ENCODE data around the gene ZNF133.

Gene ZNF133

GRCh38 chr20:18255526-18255925 is 32.8 kb upstream of the ZNF133 start:
- TF ChIP-seq CTCF (IDR thresholded peaks at IDR 0.05; ENCODE audit: extremely low read depth, insufficient read depth, missing control alignments), result no peak
- DNase-seq (ENCODE audit: low spot score), result no peak
- in situ Hi-C loops (cut with MboI; ENCODE audit: low pct_unique_long_range_greater_than_20kb, low sequenced_read_pairs, unreplicated experiment), result no loop called here

GRCh38 chr20:18256440-18257090 is 31.8 kb upstream of the ZNF133 start:
- no peak for TF ChIP-seq CTCF (IDR thresholded peaks at IDR 0.05; ENCODE audit: extremely low read depth, insufficient read depth, missing control alignments)
- in situ Hi-C loops (cut with MboI; ENCODE audit: low pct_unique_long_range_greater_than_20kb, low sequenced_read_pairs, unreplicated experiment), result no loop called here
- DNase-seq (ENCODE audit: low spot score), result no peak

- no peak for DNase-seq (ENCODE audit: low spot score)
These were observed 30.0 kb upstream of the ZNF133 start for GRCh38 chr20:18258126-18258860.

DNA sequence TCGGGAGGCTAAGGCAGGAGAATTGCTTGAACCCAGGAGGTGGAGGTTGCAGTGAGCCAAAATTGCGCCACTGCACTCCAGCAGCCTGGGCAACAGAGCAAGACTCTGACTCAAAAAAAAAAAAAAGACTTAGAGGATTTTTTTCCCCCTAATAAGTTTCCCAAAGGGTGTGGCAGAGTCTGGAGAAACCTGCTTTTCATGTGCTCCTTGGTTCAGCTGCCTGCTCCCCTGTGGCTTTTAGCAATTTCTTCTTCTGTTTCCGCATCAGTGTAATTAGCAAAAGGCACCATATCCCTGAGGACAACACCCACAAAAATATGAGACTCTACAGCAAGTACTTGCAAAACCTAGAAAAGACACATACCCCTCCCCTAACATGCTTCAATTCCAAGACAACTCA is 28.6 kb upstream of the ZNF133 start:
- no peak for TF ChIP-seq CTCF (IDR thresholded peaks at IDR 0.05; ENCODE audit: extremely low read depth, insufficient read depth, missing control alignments)
- DNase-seq (ENCODE audit: low spot score), result no peak
- in situ Hi-C loops (cut with MboI; ENCODE audit: low pct_unique_long_range_greater_than_20kb, low sequenced_read_pairs, unreplicated experiment), result no loop called here

More at GRCh38 chr20:18258126-18258860, 30.0 kb upstream of the ZNF133 start:
- in situ Hi-C loops (cut with MboI; ENCODE audit: low pct_unique_long_range_greater_than_20kb, low sequenced_read_pairs, unreplicated experiment), result no loop called here
- TF ChIP-seq CTCF (IDR thresholded peaks at IDR 0.05; ENCODE audit: extremely low read depth, insufficient read depth, missing control alignments), result no peak

DNA sequence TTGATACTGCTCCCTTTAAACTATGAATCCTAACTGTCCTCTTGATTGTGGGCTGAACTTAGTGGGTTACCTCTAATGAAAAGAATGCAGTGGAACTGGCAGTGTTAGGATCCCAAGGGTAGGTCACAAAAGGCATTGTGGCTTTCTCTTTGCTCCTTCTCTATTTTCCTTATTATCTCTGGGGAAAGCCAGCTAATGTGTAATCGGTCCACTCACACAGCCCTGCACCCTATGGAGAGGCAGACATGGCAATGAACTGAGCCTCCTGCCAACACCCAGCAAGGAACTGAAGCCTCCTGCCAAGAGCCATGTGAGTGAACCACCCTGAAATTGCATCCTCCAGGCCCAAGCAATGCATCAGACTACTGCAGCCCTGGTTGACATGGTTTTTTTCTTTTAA is 24.6 kb upstream of the ZNF133 start:
- in situ Hi-C loops (cut with MboI; ENCODE audit: low pct_unique_long_range_greater_than_20kb, low sequenced_read_pairs, unreplicated experiment), result no loop called here
- TF ChIP-seq CTCF (IDR thresholded peaks at IDR 0.05; ENCODE audit: extremely low read depth, insufficient read depth, missing control alignments), result no peak
- DNase-seq (ENCODE audit: low spot score), result no peak

- in situ Hi-C loops (cut with MboI; ENCODE audit: low pct_unique_long_range_greater_than_20kb, low sequenced_read_pairs, unreplicated experiment), result no loop called here
- TF ChIP-seq CTCF (IDR thresholded peaks at IDR 0.05; ENCODE audit: extremely low read depth, insufficient read depth, missing control alignments), result no peak
- DNase-seq (ENCODE audit: low spot score), result no peak
These were observed 22.9 kb upstream of the ZNF133 start for GRCh38 chr20:18265441-18265840.
